Measurements from ENCODE around the gene CBX3.
"Not testable (repeated sequence)": the region's sequence is repeated elsewhere in the genome, so short reads cannot be mapped to it uniquely, and the experiment has no call there.

The CBX3 gene

DNA sequence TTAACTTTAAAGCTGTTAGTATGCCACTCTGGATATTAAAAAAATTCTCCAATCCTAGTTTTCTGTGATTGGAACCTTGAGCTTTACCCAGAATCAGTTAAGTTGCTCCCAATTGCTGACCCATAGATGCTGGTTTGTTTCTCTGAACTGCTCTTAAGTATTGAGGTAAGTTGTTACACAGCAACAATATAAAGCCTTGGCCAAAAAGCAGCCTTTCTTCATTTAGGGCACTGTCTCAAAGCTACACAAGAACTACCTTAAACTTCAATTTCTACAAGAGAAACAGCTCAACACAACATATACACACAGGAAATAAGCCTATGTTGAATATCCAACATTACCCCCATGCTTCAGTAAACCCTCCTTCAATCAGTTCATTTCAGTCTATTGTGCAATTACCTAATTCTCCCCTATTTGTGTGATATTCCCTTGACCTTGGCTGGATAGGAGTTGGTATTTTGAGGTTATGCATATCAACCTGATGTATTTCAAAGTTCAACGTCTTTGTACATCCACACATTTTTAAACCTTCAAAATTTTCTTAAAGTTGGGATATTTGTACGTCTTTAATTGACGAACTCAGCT, 12.5 kb upstream of the CBX3 start:
- DNase-seq: no peak

DNA sequence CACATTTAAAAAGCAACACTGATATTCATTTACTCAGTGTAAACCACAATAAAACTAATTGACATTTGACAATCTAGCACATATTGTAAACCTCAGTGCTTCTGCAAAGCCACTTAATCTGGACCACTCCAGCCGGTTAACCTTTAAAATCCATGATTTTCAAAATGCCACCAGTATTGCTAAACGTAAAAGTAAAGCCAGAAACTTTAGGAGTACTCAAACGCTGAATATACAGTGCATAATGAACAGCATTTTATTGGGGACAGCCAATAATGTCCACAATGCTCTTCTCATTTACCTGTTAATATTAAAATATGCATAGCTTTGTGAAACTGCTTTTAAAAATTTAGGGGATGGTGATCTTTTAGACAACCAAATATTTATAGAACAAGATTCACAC, 11.8 kb upstream of the CBX3 start:
- no peak for DNase-seq

DNA sequence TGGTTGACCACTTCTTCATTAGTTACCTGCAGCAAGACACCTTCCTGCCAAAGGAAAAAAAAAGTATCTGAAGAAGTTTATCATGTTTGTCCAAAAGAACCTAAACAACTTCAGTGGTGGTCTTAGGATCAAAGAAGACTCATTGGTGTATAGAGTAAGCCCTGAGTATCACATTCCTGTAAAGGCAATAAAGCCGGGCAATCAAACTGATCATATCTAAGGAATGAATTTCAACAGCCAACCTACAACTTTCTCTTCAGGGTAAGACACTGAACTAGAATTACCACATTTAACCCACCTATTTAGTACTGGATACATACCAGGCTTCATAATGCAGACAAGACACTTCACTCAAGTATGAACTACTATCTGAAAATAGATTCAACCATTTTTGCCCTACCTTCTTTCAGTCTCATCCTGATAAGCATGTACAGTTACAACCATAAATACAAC, 11.1 kb upstream of the CBX3 start:
- DNase-seq: no peak

DNA sequence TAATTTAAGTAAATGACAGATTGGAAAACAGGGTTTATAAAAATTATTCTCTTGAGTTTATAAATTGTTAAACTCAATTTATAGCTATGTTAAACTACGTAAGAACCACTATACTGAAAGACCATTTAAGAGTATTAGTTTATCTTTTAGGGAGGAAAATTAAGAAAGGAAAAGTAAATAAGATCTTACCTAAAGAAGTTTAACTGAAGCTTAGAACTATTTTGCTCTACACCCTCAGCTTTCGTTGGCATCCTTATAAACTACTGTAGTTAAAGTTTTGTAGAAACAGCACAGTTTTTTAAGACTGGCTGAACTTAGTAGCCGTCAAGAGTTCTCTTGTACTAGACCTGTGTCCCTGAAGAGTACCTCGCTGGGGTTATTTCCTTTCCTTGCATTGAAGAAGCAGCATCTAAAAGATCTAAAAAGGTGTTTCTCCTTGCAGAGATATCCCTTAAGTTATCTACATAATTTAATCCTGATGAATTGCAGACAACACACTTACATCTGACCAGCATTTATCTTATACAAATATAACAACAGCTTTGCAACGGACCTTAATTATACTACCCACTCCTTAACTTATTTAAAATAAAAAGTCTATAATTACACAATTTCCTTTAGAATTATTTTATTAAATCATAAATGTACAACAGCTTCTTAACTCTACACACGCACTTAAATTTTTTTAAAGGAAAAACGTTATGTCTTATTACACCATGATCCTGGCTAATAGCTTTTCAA, 10.1 kb upstream of the CBX3 start:
- no peak for DNase-seq

DNA sequence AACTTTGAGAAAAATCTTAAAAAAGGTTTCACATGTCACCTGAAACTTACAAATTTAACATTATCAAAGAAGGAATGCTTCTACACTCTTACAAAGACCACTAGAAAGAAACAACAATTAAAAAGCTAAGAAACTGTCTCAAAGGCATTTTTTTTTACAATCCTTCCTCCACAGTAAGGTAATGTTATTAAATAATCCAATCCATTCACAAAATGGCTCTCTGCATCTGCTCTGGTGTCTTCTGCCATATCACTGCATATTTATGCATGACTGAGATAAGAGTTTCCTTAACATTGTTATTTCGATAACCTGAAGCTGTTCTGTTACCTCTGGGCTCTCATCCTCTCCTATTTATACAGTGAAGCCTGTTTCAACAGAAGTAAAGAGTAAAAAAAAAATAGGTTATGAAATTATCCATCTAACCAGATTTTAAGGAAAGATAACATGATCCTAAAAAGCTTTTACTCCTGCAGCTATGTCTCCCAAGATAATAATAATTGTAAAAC, 9.5 kb upstream of the CBX3 start:
- DNase-seq: no peak

DNA sequence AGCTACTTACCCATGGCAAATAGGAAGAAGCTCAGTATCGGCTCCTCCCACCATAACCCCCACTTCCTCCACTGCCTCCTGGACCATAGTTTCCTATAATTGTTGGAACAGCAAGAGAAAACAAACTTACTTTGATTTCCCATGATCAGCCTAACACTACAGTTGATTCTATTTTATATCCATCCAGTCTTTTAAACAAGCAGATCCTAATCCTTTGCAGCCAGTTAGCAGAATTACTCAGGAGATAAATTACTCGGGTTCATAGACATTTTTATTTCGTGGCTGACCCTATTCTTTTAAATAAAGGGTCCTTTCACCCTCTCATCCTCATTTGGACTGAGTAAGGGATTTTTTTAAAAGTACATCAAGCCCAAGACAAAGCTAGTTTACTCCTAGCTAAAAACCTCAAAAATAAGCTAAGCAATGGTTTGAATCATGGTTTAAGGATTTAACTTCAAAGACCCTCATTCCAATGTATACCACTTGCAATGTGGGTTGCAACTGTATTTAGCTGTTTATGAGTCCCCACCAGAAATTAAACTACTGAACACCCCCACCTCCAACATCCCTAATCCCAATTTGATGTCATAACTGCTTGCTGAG, 9.0 kb upstream of the CBX3 start:
- DNase-seq: no peak

DNA sequence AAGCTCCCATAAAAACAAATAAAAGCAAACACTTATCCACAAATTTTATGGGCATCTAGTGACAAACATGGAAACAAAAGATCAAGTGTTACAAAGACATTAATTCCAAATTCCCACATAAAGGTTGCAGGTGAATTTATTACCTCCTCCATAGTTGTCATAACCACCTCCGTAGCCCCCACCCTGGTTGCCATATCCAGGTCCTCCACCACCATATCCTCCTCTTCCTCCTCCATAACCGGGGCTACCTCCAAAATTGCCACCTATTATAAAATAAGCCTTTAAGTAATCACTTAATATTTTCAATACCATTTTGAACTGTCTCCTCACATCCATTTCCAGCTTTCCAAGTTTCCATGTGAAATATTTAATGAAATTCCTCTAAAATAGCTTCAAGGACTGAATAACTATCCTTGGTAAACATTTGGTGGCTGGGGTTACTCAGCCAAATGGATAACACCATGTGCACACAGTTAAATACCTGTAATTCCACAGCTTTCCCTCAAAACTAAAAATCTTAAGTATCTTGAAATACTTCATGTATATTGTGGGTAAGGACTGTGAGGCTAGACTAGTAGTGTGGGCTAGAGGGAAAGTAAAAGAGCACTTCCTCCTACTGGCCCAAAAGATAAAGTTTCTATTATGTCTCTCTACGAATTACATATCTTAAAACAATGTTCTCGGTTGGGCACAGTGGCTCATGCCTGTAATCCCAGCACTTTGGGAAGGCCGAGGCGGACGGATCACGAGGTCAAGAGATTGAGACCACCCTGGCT, 7.9 kb upstream of the CBX3 start:
- DNase-seq: no peak

DNA sequence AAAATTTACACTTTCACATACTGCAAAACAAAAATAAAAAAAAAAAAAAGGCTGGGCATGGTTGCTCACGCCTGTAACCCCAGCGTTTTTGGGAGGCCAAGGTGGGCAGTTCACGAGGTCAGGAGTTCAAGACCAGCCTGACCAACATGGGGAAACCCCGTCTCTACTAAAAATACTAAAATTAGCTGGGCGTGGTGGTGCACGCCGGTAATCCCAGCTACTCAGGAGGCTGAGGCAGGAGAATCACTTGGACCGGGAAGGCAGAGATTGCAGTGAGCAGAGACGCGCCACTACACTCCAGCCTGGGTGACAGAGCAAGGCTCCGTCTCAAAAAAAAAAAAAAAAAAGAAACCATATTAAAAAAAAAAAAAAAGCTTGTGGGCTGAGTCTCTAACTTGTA, 6.8 kb upstream of the CBX3 start:
- not testable (repeated sequence) for DNase-seq

DNA sequence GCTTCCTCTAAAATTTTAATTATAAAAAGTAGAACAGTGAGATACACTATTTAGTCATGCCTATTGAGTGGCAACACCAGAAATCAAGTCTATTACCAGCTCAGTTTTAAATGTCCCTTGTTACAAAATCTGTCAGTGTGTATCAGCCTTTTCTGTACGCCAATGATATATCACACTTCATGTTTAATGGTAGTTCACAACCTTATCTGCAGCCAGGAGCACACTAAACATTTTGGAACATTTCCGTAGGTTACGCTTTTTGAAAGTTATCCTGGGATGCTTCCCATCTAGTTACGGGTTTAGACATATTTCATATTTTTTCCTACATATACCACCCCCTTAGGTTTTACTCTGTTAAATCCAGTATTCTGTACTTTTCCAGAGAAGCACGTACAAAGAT, 6.4 kb upstream of the CBX3 start:
- DNase-seq: no peak

DNA sequence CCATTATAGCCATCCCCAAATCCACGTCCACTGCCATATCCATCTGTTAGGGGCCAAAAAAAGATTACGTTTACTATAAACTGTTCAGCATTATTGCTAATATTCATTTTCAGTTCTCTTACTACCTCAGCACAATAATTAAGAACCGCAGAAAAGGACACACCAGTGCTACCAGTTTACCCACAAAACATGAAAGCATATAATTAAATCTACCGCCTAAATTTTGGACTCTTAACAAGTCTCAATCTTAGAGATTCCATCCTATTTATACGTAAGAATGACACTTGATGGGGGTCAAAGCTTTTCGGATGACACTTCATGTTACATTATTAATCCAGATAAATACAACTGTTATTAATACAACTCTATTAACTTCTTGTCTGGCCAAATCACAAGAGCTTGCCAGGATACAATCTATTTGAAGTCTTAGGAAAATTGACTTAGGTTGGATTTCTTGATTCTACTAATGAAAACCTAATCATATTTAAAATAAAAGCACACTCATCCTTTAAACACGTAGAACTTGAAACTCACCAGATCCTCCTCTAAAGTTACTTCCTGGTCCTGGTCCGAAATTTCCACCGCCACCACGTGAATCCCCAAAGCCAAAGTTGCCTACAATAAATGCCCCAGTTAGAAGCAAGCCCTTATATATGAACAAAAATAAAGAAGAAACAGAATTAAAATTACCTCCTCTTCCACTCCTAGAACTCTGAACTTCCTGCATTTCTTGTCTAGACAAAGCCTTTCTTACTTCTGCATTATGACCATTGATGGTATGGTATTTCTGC, 5.5 kb upstream of the CBX3 start:
- no peak for DNase-seq

DNA sequence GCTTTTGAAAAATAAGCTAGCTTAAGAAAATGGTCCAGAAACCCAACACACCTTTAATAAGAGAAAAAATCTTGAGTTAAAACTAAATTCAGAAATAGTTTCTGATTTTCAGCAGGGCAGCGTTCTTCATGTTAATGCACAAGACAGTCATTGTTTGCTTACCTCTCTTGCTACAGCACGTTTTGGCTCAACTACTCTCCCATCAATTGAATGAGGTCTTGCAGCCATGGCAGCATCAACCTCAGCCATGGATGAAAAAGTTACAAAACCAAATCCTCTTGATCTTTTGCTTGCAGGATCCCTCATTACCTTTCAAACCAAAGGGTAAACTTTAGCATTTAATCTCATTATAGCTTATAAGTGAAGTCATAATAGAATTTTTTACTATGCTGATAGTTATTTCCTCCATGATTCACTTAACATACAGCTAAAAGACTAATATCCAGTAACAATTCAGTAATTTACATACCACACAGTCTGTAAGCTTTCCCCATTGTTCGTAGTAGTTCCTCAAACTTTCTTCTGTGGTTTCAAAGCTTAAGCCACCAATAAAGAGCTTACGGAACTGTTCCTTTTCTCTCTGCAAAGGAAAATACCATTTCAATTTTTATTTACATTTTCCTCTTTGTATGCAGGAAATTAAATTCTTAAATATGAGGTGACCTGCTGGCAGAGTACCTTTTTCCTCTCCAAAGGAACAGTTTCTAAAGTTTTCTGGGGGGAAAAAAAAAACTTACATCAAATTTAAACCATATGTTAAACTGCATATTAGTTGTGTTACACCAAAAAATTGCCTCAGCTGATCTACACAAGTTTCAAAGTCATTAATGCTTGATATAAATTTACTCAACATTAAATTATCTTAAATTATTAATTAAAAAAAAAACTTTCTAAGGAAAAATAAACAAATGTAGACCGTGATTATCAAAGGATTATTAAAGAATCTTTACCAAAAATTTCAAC, 4.1 kb upstream of the CBX3 start:
- DNase-seq: no peak

DNA sequence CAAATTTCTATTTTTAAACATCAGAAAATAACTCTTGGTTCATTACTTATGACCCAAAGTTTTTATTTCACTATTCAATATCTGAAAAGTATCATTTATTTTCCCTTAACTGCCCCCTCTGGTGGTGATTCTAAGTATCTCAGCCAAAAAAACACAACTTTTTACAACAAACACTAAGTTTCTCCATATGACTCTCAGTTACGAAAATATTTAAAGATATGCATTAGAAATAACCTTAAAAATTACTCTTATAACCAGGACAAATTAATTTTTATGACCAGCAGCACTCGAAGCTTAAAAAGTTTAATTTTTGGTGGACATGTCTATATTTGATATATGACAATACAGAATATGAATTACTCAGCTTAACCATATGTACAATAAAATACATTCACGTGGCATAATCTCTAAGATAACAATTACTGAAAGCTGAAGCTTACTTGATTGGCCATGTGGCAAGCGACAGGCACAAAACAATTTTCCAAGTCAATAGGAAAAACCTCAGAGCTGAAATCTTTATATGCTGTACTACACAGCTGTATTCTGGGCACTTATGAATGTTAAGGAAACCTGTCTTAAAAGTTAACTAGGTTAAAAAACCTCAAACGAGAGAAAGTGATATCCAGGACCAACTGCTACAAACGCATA, 3.3 kb upstream of the CBX3 start:
- no peak for DNase-seq

DNA sequence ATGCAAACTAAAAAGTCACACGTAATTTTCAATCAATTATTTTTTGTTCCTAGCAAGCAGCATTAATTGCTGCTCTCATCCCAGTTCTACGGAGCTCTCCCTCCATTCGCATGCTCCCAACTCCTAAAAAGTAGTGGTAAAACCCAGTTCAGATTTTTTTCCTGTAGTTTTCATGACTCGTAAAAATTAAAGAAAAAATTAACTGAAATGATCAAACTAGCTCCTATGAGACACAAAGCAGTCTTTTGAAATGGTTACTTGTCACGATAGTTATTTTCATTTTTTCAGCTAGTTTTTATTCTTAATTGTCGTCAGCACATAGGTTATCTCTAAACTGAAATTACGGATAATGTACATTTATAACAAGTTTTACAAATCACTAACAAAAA, 2.8 kb upstream of the CBX3 start:
- no peak for DNase-seq

DNA sequence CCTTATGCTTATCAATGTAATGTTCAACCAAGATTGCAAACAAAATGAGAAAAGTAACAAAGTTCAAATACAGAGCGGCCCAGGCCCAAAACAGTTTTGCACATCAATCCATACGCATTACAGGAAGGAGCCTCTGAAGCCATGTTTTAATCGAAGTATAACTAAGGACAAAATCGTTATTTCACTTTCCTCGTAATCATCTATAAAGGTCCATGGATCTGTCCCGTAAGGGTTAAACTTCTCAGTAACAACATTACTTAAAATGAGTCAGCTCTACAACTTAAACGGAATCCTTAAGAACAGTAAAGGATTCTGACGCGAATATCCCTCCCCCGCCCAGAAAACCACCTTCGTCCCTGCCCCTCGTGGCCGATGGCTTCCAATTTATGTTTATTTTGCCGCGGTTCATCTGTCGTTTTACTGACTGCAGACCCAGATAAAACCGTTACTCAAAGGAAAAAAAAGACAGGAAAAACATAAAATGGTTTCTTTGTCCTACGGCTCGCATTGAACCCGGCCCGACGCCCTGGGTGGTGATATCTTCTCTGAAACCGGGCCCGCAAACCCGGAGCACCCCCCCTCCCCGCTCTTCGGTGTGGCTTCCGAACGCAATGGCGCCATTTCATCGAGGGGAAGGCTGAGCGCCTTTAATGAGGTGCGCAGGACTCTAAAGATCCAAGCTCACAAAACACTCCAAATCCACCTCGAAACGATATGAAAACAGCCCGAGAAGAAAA, 2.1 kb upstream of the CBX3 start:
- peak; percentile 63 for DNase-seq

DNA sequence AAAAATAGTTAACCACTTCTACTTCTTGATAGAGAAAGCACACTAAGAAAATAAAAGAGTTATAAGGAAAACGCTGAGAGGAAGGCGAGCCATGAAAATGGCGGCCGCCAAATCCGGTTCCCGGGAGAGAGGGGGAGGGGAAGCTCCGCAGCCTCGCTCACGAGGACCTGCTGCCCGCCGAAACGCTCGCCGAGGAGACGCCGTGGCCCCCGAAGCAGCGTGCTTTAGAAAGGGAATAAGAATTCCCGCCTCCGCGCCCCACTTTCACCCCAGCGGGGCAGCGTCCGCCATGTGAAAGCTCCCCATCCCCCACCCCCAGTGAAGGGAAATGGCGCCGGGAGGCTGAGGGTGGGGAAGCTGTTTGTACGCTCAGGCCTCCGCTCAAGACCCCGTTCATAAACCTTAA, 1.5 kb upstream of the CBX3 start:
- peak; percentile 67 for DNase-seq

DNA sequence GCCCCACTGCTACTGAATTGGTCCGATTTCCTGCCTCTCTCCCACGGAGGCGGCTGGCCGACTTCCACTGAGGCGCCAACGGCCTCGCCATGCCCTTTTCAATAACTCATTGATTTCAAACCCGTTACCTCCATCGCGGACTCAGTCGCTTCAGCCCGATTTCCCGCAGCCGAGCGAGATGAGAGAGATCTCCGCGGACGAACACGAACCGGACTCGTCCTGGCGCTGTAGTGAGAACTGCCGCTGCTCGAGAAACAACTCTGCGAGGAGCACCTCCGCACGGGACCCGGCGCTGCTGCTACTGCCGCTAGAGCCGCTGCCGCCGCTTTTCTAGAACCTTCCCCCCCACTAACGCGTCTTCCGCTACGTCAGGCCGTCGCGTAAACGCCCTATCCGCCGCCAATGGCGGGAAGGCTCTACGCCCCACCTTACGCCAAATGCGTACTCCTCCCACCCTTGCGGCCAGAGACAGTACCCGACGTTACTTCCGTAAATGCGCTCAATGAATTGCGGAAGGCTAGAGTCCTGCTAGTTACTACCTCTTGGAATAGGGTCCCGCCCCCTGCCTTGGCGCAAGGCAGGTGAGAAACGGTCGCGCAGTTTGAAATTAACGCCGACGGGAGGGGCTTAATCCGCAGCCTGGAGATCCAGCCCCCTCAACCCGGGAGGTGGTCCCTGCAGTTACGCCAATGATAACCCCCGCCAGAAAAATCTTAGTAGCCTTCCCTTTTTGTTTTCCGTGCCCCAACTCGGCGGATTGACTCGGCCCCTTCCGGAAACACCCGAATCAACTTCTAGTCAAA, 900 bp upstream of the CBX3 start, which contains the start of gene HNRNPA2B1:
HNRNPA2B1 (minus strand) TSS at position 303 of the 803 bp plus-strand sequence; CDS start at position 134, 169 bp downstream.
- DNase-seq: peak; percentile 96

DNA sequence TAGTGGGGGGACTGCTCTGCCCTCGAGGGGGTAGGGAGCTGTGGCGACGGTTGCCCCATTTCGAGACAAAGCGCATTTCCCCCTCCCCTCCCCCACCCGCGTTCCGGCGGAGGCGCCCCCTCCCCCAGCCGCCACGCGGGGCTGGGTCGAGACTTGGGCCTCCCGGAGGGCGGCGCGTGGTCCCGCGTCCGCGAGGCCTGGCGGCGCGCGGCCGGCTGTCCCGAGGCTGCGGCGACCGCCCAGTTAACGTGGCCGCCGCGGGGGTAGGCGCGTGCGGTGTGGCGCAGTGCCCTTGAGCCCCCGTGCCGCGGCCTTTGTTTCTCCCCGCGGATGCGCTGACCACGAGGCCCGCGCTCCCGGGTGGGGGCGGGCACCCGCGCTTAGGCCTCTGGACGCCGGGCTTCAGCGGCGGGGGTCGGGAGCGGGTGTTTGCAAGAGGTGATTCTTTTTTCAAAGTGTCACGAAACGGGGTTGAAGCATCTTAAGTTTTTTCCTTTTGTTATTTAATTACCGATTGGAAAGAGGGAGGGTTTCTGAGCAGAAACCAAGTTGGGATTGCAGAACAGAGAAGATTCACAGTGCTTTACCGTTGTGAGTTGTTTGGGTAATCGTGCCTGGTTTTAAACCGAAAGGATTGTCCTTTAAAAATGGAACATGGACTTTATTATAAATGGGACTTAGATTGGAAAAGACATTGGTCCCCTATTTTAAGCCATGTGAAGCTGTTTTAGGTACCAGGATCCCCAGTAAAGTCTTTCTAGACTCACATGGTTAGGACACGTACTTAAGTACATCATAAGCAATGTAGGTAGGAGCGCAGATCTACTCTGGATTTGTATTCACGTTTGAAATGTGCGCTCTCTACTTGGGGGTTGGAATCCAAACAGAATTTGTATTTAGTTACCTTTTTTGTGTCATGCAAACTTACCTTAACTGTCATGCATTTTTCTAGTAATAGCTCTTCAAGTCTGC, 760 bp downstream of the CBX3 start:
- DNase-seq: peak; percentile 49

DNA sequence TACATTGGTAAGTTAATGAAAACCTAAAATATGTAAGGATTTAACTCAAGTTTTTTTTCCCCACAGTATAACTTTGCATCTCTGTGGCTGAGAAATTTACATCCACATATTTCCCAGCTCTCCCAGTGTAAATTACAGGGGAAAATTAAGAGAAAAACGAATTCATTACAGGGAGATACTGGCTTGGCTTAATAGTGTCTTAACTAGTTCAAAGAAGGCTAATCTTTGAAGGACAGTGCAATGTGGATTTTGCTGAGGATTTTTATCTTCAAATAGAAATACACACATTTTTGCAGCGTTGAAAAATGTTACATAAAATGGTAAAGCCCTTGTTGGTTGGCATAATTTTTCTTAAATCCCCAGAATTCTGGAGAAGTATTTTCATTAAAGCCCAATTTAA, 1.5 kb downstream of the CBX3 start:
- no peak for DNase-seq

Measured in activated effector memory CD4-positive, alpha-beta T cell treated with Interleukin-2 at 50 U/mL for 16 hours (primary cell).